ENCODE results near the gene GABPB1. TPM values are rescaled to one million over a fixed set of nuclear protein-coding genes. Genes with fewer than 3 reads are reported as not detected.

Gene GABPB1
- polyA plus RNA-seq, 1 donor = 16.2 TPM

DNA sequence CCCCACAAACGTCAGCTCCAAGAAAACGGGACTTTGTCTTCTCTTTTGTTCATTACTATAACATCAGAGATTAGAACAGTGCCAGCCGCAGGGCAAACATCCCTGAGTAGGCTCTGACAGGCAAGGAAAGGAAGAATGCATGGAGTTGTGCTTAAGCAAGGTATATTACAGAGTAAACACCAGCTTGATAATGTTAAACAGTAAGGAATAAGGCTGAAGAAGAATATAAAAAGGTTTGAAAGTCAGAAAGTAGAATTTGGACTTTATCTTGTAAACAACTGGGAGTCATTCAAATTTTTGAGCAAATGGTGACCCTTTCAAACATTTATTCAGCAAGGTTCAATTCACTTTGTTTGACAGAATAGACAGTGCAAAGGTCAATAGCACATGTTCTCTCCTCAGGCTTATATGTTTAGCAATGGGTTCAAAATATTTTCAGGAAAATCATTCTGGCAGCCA, 11.0 kb downstream of the GABPB1 start:
- DNase-seq (ENCODE audit: low read depth) = no peak

DNA sequence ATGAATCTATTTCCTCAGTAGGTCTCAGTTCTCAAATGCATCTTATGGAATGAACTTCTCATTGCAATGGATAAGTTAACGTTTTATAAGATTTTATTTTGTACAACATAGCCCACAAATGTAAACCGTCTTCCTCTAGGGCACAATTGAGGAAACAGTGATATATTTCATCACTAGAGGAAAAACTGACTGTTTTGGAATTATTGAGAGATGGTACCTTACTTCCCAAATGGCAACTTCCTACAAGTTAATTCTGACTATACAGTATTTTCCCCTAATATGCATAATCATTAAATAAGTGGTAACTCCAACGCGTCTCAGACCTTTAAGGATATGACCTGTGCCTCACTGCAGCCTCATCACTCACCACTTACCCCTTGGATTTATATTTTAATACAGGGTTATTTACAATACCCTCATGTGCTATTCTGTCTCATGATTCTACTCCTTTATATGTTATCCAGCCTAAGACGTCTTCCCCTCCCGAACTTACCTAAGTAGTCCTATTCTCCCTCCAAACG, 13.3 kb downstream of the GABPB1 start:
- no peak for DNase-seq (ENCODE audit: low read depth)

- DNase-seq (ENCODE audit: low read depth) = no peak
Observed at GRCh38 chr15:50340416-50340815, 14.6 kb downstream of the GABPB1 start.

GRCh38 chr15:50339717-50340116, 15.3 kb downstream of the GABPB1 start:
- DNase-seq (ENCODE audit: low read depth) = no peak

- no peak for DNase-seq (ENCODE audit: low read depth)
Observed at GRCh38 chr15:50335251-50335650, 19.7 kb downstream of the GABPB1 start.

DNA sequence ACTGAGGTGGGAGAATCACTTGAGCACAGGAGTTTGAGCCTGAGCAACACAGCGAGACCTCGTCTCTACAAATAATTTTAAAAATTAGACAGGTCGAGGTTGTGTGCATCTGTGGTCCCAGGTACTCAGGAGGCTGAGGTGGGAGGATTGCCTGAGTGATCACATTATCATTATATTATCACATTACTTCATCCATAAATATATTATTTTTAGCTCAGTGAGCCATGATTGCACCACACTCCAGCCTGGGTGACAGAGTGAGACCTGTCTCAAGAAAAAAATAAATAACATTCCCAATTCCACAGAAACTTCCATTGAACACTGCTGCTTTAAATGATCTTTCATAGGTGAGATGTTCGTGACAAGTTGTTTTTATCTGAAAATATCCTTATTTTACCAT, 21.8 kb downstream of the GABPB1 start:
- no peak for DNase-seq (ENCODE audit: low read depth)

GRCh38 chr15:50330921-50331320, 24.1 kb downstream of the GABPB1 start:
- no peak for DNase-seq (ENCODE audit: low read depth)

- DNase-seq (ENCODE audit: low read depth) = no peak
Observed at GRCh38 chr15:50328116-50328515, 26.9 kb downstream of the GABPB1 start.

GRCh38 chr15:50321680-50322210, 33.3 kb downstream of the GABPB1 start:
- no peak for DNase-seq (ENCODE audit: low read depth)

DNA sequence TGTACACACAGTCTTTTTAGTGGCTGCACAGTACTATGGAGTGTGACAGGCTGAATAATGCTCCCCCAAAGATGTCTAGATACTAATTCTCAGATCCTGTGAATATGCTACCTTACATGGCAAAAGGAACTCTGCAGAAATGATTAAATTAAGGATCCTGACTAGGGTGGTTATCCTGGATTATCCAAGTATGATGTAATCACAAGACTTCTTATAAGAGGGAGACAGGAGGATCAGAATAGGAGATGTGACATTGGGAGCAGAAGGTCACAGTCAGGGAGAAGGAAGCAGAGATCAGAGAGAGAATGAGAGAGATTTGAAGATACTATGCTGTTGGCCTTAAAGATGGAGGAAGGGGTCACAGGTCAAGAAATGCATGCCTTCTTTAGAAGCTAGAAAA, 34.5 kb downstream of the GABPB1 start:
- DNase-seq (ENCODE audit: low read depth) = no peak

DNA sequence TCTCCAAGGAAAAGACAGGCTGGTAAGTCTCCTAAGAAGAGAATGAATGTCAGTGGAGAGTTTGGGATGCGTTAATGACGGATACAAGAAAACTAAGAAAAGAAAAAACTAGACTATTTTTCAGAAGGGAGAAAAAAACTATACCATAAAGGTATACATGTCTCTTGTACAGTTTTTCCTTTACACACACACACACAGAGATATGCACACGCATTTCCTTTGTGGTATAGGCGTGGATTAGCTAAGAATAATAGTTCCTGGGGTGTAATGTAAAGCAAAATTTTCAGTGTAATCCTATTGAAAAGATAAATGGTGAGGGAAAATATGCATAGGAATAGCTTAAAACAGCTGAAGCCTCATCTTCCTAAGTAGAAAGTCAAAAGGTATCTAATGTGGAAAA, 36.3 kb downstream of the GABPB1 start:
- DNase-seq (ENCODE audit: low read depth) = no peak

- peak; percentile 31 for DNase-seq (ENCODE audit: low read depth)
Observed at GRCh38 chr15:50315814-50316630, 39.0 kb downstream of the GABPB1 start.

DNA sequence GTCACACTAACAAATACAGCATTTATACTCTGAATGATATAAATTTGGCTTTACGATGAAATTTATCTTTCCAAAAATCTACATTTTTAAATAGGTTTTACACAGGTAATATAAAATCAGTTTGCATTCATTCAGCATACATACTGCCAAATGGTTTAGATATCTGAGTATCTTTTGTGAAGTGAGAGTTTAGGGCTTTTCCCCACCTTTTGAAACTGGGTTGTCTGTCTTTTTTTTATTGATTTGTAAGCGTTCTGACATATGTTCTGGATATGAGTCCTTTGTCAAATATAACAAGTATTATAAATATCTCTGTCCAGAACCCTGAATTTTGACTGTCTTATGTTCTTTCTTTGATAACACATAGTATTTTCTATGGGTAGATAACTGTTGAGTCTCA, 42.4 kb downstream of the GABPB1 start:
- DNase-seq (ENCODE audit: low read depth) = no peak

GRCh38 chr15:50307799-50308198, 47.2 kb downstream of the GABPB1 start:
- no peak for DNase-seq (ENCODE audit: low read depth)

DNA sequence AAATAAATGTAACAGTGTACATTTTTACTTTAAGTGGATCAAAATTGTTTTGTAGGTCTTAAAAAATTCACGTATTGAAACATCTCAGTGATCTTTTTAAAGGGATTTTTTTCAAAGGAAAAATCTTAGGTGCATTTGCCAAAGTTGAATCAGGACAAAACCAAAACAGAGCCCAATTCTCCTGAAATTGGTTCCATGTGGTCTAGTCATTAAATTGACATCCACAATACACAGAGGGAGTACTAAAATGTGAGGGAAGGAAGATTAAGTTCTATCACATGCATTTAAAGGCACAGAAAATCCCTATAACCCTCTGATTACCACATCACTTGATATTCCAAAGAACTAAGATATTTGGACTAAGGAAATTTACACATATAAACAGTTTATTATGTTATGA, 50.2 kb downstream of the GABPB1 start:
- DNase-seq (ENCODE audit: low read depth) = peak; percentile 36

DNA sequence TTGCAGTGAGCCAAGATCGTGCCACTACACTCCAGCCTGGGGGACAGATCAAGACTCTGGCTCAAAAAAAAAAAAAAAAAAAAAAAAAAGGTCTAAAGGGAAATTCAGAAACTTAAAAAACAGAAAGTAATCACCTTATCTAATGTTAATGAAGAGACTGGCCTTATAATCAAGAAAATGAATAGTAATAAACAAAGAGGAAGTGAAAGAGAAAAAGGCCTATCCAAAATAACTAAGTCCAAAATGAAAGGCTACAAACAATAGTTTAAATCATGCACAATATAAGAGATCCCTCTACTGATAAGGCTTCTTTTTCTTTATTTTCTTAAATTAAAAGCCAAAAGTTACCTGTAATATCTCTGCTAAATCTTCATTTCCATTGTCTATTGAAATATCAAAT, 52.4 kb downstream of the GABPB1 start:
- DNase-seq (ENCODE audit: low read depth) = no peak

DNA sequence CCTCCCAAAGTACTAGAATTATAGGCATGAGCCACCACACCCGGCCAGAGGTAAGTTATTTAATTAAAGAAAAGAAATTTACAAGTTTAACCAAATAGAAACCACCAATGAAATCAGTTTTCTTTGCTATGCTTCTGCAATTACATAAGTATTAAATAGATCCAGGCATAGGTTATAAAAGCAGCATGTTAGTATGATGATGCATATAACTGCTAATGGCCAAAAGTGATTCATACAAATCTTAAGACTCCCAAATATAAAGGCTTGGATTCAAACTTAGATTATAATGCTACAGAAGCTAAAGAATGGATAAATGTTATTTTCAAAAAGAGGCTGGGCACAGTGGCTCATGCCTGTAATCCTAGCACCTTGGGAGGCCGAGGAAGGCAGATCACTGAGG, 56.7 kb downstream of the GABPB1 start:
- DNase-seq (ENCODE audit: low read depth) = no peak

DNA sequence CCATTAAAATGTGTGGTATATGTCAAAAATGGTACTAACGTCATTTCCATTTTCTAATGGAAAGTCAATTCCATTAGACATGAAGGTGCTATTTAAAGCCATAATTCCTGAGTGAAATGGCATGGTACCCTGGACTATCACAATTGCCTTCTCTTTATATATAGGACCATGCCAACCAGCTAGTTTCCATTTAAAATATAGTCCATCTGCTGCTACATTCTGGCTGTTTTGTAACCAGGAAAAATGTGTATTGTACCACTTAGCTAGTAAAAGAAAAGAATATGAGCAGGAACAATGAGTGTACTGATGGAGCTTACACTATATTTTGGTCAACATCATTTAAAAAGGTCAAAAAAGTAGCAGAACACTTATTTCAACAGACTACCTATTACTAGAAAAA, 59.0 kb downstream of the GABPB1 start:
- no peak for DNase-seq (ENCODE audit: low read depth)

DNA sequence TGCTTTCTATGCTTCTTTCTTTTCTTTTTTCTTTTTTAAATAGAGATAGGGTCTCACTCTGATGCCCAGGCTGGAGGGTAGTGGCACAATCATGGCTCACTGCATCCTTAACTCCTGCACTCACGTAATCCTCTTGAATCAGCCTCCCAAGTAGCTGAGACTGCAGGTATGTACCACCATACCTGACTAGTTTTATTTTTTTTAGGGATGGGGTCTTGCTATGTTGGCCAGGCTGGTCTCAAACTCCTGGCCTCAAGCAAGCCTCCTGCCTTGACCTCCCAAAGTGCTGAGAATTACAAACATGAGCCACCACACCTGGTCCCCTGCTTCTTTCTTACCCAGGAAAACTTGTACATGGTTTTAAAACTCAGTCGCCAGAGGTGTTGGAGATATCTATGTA, 65.2 kb downstream of the GABPB1 start:
- DNase-seq (ENCODE audit: low read depth) = no peak

DNA sequence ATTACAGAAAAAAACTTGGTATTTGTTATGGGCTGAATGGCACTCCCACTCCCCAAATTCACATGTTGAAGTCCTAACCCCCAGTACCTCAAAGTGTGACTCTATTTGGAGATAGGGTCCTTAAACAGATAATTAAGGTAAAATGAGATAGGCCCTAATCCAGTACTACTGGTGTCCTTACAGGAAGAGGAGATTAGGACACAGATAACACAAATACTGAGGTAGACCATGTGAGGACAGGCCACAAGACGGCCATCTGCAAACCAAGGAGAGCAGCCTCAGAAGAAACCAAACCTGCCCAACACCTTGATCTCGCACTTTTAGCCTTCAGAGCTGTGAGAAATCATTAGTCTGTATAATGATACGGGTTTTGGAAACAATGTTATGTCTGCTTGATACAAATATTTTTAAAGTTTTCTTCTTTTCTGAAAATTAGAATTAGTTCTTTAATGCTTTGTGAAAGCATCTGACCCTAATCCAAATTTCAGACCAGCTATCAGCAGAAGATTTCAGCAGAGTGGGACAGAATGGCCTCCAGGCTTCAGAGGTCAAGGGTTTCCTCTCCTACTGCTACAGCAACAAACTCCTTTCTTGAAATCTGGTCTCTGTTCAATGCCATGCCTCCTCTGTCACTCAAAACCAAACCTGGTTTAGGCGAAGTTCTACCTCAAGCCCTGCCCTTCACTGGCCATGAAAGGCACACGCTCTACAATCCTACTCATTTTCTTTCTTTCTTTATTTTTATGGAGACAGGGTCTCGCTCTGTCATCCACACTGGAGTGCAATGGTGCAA, 67.5 kb downstream of the GABPB1 start:
- no peak for DNase-seq (ENCODE audit: low read depth)

GRCh38 chr15:50281427-50281826, 73.6 kb downstream of the GABPB1 start:
- DNase-seq (ENCODE audit: low read depth) = no peak

- DNase-seq (ENCODE audit: low read depth) = no peak
Observed at GRCh38 chr15:50280271-50280670, 74.7 kb downstream of the GABPB1 start.

DNA sequence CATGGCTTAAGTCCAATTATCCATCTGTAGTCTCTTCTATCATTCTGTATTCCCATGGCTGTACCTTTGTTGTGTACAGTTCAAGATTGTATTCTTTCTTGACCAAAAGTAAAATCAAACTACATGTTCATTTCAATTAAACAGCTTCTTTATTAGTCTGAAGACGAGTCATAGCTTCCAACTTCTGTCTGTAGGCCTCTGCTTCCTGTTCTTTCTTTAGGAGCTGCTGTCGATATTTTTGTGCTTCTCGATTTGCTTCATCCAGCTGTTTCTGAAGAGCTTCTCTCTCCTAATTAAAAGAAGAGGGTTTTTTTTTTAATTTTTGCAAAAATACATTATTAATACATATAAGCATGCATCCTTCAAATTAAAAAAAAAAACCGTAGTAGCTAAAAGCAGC, 76.5 kb downstream of the GABPB1 start:
- no peak for DNase-seq (ENCODE audit: low read depth)

All from forelimb muscle (tissue), 1 donor.